Central memory CD8-positive, alpha-beta T cell (primary cell): ENCODE results near the gene SMPD4.
"Not testable (repeated sequence)": the region's sequence is repeated elsewhere in the genome, so short reads cannot be mapped to it uniquely, and the experiment has no call there.

Source experiments
- ATAC-seq: fragments of 150-1000 bp; cut with Tn5 transposase; replicated peaks from 2 replicates; pipeline ENCODE4 v1.10.0; 2022; ENCODE audit warnings: mild to moderate bottlenecking, moderate FRiP score, moderate number of reproducible peaks; ENCODE audit not compliant: poor library complexity, severe bottlenecking; ENCODE audit errors: extremely low read depth
- DNase-seq, 2 donors: peaks; one replicate each; pipeline ENCODE4 v3.0.0; 2021; ENCODE audit warnings: low spot score in 2 of 2
- H3K27ac Mint-ChIP-seq: one replicate; pipeline ENCODE4 v1.8.0; 2022; ENCODE audit warnings: low read depth, mild to moderate bottlenecking, moderate library complexity, mixed read lengths
- H3K27me3 Mint-ChIP-seq: one replicate; pipeline ENCODE4 v1.8.0; 2022; ENCODE audit warnings: mixed read lengths
- H3K36me3 Mint-ChIP-seq: one replicate; pipeline ENCODE4 v1.8.0; 2022; ENCODE audit warnings: mild to moderate bottlenecking, moderate library complexity, mixed read lengths; ENCODE audit not compliant: insufficient read depth
- H3K4me1 Mint-ChIP-seq: one replicate; pipeline ENCODE4 v1.8.0; 2022; ENCODE audit warnings: mixed read lengths
- H3K4me3 Mint-ChIP-seq: one replicate; pipeline ENCODE4 v1.8.0; 2022; ENCODE audit warnings: mild to moderate bottlenecking, moderate library complexity, mixed read lengths
- H3K9me3 Mint-ChIP-seq: one replicate; pipeline ENCODE4 v1.8.0; 2022; ENCODE audit warnings: mixed read lengths

SMPD4 gene, protein sequence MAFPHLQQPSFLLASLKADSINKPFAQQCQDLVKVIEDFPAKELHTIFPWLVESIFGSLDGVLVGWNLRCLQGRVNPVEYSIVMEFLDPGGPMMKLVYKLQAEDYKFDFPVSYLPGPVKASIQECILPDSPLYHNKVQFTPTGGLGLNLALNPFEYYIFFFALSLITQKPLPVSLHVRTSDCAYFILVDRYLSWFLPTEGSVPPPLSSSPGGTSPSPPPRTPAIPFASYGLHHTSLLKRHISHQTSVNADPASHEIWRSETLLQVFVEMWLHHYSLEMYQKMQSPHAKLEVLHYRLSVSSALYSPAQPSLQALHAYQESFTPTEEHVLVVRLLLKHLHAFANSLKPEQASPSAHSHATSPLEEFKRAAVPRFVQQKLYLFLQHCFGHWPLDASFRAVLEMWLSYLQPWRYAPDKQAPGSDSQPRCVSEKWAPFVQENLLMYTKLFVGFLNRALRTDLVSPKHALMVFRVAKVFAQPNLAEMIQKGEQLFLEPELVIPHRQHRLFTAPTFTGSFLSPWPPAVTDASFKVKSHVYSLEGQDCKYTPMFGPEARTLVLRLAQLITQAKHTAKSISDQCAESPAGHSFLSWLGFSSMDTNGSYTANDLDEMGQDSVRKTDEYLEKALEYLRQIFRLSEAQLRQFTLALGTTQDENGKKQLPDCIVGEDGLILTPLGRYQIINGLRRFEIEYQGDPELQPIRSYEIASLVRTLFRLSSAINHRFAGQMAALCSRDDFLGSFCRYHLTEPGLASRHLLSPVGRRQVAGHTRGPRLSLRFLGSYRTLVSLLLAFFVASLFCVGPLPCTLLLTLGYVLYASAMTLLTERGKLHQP

DNA sequence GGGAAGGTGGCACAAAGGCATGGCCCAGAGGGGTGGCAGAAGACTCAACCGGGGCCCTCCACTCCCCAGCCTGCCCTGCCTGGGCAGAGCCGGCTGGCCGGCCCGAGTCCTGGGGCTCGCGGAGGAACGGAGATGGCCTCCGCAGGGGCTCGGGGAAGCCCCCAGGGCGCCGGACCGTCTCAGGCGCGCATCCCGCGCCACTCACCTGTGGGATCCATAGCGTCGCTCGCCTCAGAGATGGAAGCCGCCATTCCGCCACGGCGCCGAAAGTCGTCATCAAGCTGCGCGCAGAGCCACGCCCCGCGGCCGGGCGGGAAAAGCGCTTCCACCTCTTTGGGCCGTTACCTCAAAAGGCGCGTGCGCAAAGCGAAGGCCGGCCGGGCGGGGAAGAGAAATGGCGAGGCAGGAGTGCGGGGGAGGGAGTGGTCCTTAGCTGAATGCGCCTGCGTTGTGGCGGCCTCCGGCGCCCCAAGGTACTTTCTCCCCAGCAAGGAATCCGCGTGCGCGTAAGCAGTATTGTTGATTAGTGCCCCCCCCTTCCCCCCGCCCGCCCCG, at the start of gene SMPD4:
Gene SMPD4 (minus strand): TSS at position 278 of the 555 bp plus-strand sequence. CDS start 5,010 bp downstream, outside the sequence.
- H3K4me3 Mint-ChIP-seq: peak within 1 kb of the TSS; percentile 87
- no peaks in the 10 kb centered on the region for H3K27me3 Mint-ChIP-seq
- H3K36me3 Mint-ChIP-seq: peaks cover 19% of the 10 kb centered on the region
- DNase-seq (peak; percentile 97), ATAC-seq (peak; percentile 69)
- no peaks in the 10 kb centered on the region for H3K9me3 Mint-ChIP-seq
- H3K27ac Mint-ChIP-seq: peak within 1 kb of the TSS; percentile 85
- H3K4me1 Mint-ChIP-seq: peaks cover 25% of the 10 kb centered on the region

DNA sequence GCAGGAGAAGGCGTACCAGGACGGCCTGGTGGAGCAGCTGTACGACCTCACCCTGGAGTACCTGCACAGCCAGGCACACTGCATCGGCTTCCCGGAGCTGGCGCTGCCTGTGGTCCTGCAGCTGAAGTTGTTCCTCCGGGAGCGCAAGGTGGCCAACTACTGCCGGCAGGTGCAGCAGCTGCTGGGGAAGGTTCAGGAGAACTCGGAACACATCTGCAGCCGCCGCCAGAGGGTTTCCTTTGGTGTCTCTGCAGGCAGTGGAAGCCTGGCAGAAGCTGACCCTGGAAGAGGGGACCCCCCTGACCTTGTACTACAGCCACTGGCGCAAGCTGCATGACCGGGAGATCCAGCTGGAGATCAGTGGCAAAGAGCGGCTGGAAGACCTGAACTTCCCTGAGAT, 49.5 kb upstream of the SMPD4 start:
- not testable (repeated sequence) for ATAC-seq, H3K4me1 Mint-ChIP-seq, H3K9me3 Mint-ChIP-seq, H3K27ac Mint-ChIP-seq, H3K36me3 Mint-ChIP-seq, H3K27me3 Mint-ChIP-seq, DNase-seq, H3K4me3 Mint-ChIP-seq

DNA sequence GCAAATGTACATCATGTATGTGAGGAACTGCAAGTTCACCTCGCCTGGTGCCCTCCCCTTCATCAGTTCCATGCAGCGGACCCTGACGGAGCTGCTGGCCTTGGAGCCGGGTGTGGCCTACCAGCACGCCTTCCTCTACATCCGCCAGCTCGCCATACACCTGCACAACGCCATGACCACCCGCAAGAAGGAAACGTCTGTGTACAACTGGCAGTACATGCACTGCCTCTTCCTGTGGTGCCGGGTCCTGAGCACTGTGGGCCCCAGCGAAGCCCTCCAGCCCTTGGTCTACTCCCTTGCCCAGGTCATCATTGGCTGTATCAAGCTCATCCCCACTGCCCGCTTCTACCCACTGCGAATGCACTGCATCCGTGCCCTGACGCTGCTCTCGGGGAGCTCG, 49.0 kb upstream of the SMPD4 start:
- not testable (repeated sequence) for H3K9me3 Mint-ChIP-seq, H3K27ac Mint-ChIP-seq, H3K36me3 Mint-ChIP-seq, H3K4me3 Mint-ChIP-seq, ATAC-seq, H3K4me1 Mint-ChIP-seq, H3K27me3 Mint-ChIP-seq, DNase-seq

DNA sequence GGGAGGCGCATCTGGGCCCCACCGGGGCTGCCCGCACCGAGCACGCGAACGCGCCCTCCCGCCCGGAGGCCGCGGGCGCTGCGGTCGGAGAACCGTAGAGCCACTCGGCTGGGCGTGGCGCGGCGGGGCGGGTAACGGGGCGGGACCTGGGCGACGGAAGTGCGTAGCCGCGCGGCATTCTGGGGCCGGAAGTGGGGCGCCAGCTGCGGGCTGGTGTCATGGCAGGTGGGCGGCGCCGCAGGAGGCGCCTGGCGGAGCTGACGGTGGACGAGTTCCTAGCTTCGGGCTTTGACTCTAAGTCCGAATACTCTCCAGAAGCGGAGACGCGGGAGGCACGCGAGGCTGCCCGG, 47.7 kb upstream of the SMPD4 start:
- not testable (repeated sequence) for H3K9me3 Mint-ChIP-seq, H3K27ac Mint-ChIP-seq, H3K4me3 Mint-ChIP-seq, DNase-seq, H3K4me1 Mint-ChIP-seq, H3K36me3 Mint-ChIP-seq, H3K27me3 Mint-ChIP-seq, ATAC-seq

DNA sequence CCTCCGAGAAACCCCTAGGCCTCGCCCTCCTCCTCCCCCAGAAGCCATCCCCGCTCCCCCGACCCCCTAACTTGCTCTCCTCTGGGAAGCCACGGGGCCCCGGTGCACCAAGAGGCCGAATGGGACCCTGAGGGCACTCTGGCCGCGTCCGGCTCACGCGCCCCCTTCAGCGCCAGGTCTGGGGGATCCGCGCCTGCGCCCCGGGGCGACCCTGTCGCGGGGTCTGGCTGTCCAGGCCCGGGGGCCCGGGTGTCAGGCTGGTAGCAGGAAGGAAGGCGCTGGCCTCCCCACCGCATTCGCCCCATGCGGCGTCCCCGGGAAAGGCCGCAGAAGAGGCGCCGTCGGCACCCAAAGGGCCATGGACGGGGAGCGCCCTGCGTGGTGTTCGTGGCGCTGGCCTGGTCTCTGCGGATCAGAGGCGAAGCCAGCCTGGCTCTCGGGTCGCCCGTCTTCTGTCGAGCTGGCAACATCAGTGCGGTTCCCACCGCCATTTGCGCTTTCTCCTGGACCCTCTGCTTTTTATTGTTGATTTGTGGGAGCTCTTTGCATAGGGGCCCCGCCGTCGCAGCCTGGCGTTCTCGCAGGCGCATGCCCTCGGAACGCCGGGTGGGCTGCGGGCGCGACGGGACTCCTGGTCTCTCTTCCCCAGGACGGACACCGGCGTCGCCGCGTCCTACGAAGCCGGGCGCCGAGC, 47.2 kb upstream of the SMPD4 start:
- not testable (repeated sequence) for H3K9me3 Mint-ChIP-seq, H3K4me3 Mint-ChIP-seq, ATAC-seq, H3K4me1 Mint-ChIP-seq, H3K27ac Mint-ChIP-seq, DNase-seq, H3K27me3 Mint-ChIP-seq, H3K36me3 Mint-ChIP-seq

DNA sequence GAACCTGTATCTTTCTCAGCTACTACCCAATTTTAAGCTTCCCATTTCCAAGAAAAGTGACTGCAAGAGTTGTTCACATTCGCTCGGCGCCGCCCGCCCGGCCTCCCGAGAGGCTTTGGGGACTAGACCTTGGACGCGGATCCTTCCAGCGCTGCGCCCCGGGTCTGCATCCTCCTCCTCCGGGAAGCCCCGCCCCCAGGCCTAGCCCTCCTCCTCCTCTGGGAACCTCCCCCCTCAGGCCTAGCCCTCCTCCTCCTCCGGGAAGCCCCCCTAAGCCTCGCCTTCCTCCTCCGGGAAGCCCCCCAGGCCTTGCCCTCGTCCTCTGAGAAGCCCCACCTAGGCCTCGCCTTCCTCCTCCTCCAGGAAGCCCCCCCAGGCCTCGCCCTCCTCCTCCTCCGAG, 46.6 kb upstream of the SMPD4 start:
- H3K27me3 Mint-ChIP-seq, H3K27ac Mint-ChIP-seq, ATAC-seq: not testable (repeated sequence)

DNA sequence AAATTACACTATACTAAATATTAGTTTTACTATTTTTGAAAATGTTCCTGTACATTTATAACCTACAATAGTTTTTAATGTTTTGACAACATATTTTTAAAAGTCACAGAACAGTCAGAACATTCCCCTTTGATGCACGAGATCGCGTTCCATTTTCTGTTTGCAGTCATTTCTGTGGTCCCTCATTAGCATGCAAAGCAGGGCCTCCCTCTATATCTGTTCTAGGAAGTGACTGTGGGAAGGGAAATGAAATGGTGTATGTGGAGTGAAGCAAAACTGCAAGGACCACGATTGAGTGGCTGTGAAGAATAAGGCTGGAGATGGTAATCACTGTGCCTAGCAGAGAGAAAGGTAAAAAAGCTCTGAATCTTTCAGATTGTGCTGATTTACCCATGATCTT, 41.1 kb upstream of the SMPD4 start:
- not testable (repeated sequence) for H3K27me3 Mint-ChIP-seq, DNase-seq, H3K4me3 Mint-ChIP-seq, H3K36me3 Mint-ChIP-seq, H3K27ac Mint-ChIP-seq, H3K9me3 Mint-ChIP-seq, H3K4me1 Mint-ChIP-seq, ATAC-seq

More for the DNA sequence above, 46.6 kb upstream of the SMPD4 start:
- DNase-seq, H3K4me3 Mint-ChIP-seq, H3K4me1 Mint-ChIP-seq, H3K9me3 Mint-ChIP-seq, H3K36me3 Mint-ChIP-seq: not testable (repeated sequence)

DNA sequence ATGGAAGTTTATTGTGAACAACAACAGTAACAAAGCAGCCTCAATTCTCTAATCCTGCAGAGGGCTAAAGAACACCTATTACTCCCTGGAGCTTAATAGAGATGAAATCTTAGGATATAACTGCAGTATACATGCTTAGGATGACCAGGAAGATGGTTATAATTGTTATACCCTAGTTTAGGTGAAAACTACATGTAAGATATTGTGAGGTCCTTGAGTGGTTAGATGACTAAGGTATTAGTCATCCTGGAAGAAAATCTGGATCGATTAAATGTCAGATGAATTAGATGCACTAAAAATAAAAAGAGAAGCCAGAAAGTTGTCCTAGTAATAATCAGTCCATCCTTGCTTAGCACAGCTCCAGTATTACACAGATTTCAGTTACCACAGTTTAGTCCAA, 39.1 kb upstream of the SMPD4 start:
- H3K36me3 Mint-ChIP-seq, H3K27ac Mint-ChIP-seq, ATAC-seq, DNase-seq, H3K4me3 Mint-ChIP-seq, H3K9me3 Mint-ChIP-seq, H3K4me1 Mint-ChIP-seq, H3K27me3 Mint-ChIP-seq: not testable (repeated sequence)

DNA sequence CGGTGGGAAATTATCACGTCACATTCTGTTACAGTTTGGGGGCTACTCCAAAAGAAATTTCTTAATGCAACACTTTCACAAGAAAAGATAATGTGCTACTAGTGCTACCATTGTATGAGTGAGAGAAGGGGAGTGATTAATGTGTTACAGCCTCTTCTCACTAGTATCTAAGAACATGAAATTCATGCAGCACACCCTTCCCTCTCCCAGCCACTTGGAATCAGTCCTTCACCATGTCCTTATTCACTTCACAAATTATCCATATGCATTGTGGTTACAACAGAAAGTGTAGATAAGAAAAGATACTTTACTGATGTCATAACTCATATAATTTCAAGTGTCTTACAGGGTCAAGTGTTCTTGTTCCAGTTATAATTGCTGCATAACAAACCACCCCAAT, 37.7 kb upstream of the SMPD4 start:
- H3K4me3 Mint-ChIP-seq, ATAC-seq, H3K4me1 Mint-ChIP-seq, H3K36me3 Mint-ChIP-seq, DNase-seq, H3K9me3 Mint-ChIP-seq, H3K27me3 Mint-ChIP-seq, H3K27ac Mint-ChIP-seq: not testable (repeated sequence)

DNA sequence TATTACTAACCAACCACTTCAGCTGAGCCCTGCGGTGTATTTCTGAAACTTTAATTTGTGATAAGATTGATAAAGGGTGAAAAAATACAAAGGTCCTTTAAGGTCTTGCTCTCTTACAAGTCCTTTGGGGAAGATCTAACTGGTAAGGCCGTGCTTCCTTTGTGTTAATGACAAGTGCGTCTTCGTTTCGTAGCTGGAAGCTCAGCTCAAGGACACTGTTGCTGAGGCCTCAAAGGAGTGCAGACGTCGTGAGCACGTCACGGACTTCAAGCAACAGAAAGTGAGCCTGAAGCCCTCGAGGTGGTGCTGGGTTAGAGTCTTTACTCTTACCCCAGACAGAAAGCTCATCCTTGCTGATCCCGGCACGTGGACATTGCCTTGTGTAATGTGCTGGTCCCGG, 25.6 kb upstream of the SMPD4 start:
- not testable (repeated sequence) for H3K9me3 Mint-ChIP-seq, H3K27me3 Mint-ChIP-seq, H3K4me3 Mint-ChIP-seq, H3K36me3 Mint-ChIP-seq, H3K4me1 Mint-ChIP-seq, ATAC-seq, DNase-seq, H3K27ac Mint-ChIP-seq

DNA sequence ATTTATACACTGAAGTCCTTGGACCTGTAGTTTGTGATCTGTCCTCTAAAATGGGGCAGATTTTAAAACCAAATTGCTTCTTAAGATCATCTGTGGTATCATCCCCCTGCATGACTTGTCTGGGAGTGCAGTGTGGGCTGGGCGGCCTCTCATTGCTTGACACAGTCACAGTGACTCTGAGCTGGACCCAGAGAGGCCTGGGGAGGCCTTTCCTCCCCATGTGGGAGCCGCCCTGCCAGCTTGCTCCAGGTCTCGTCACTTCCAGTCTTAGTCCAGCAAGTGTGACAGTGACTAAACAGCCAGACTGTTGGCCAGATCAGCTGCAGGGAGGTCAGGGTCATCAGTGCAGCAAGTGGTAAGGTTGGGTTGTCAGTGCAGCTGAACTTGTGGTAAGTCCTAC, 21.7 kb upstream of the SMPD4 start:
- ATAC-seq, H3K27ac Mint-ChIP-seq, H3K27me3 Mint-ChIP-seq, DNase-seq, H3K4me3 Mint-ChIP-seq, H3K4me1 Mint-ChIP-seq, H3K9me3 Mint-ChIP-seq, H3K36me3 Mint-ChIP-seq: not testable (repeated sequence)

DNA sequence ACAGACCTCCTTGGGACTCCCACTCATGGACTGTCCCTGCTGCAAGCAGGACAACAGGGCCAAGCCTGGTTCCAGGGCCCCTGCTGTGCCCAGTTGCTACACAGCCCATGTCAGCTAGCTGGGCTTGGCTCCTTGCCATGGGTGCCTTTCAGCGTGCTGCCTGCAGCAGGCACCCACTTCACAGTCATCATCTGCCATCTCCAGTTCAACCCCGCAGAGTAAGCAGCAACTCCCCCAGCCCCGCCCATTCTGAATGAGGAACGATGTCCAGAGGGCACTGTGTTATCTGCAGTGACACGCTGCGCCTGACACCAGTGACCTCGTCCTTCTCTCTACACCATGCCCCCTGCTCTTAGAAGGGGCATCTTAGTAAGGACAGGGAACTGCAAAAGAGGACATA, 21.1 kb upstream of the SMPD4 start:
- DNase-seq, H3K27ac Mint-ChIP-seq, H3K36me3 Mint-ChIP-seq, H3K4me1 Mint-ChIP-seq, H3K9me3 Mint-ChIP-seq, H3K27me3 Mint-ChIP-seq, H3K4me3 Mint-ChIP-seq, ATAC-seq: not testable (repeated sequence)
